Karpas-422 (cell line): Measurements from ENCODE around the gene SLC17A2. TPM values are rescaled to one million over a fixed set of nuclear protein-coding genes. Genes with fewer than 3 reads are reported as not detected.

Experiments used
- DNase-seq: peaks from one replicate; pipeline ENCODE4 v3.0.0-alpha.2; 2015
- H2AFZ ChIP-seq: fragments of 200-600 bp; sonication (generic); 2 replicates; pipeline ENCODE4 v1.6.1; 2014; ENCODE audit warnings: antibody characterized with exemption, low read length, mixed read lengths
- H3K27ac ChIP-seq: fragments of 200-600 bp; sonication (generic); 2 replicates; pipeline ENCODE4 v1.5.1; 2014; ENCODE audit warnings: mild to moderate bottlenecking, low read length, moderate library complexity
- H3K27me3 ChIP-seq: fragments of 200-600 bp; sonication (generic); 2 replicates; pipeline ENCODE4 v1.6.1; 2014; ENCODE audit warnings: low read length, mixed read lengths
- H3K36me3 ChIP-seq: fragments of 200-600 bp; sonication (generic); 2 replicates; pipeline ENCODE4 v1.6.1; 2014; ENCODE audit warnings: low read length, mixed read lengths; ENCODE audit not compliant: insufficient read depth
- H3K4me1 ChIP-seq: fragments of 200-600 bp; sonication (generic); 2 replicates; pipeline ENCODE4 v1.6.1; 2014; ENCODE audit warnings: mild to moderate bottlenecking, low read length, mixed read lengths
- H3K4me2 ChIP-seq: fragments of 200-600 bp; sonication (generic); 2 replicates; pipeline ENCODE4 v1.6.1; 2014; ENCODE audit warnings: low read length, low read depth, mild to moderate bottlenecking; ENCODE audit not compliant: poor library complexity, severe bottlenecking
- H3K4me3 ChIP-seq: fragments of 200-600 bp; sonication (generic); 2 replicates; pipeline ENCODE4 v1.5.1; 2014; ENCODE audit warnings: mild to moderate bottlenecking, antibody characterized with exemption, low read length, mixed read lengths
- H3K79me2 ChIP-seq: fragments of 200-600 bp; sonication (generic); 2 replicates; pipeline ENCODE4 v1.6.1; 2014; ENCODE audit warnings: mild to moderate bottlenecking, low read length, mixed read lengths
- H3K9ac ChIP-seq: fragments of 200-600 bp; sonication (generic); 2 replicates; pipeline ENCODE4 v1.6.0; 2014; ENCODE audit warnings: low read length
- H3K9me2 ChIP-seq: fragments of 200-600 bp; sonication (generic), shearing (Covaris generic); replicated peaks from 2 replicates; pipeline ENCODE4 v1.6.0; 2014; ENCODE audit warnings: mild to moderate bottlenecking, low read length, moderate library complexity; ENCODE audit not compliant: insufficient read depth
- H3K9me3 ChIP-seq: fragments of 300-700, 200-600 bp; sonication (generic); 2 replicates; pipeline ENCODE4 v1.6.1; 2014; ENCODE audit warnings: low read length, mixed read lengths
- H4K20me1 ChIP-seq: fragments of 200-600 bp; sonication (generic); 2 replicates; pipeline ENCODE4 v1.6.1; 2014; ENCODE audit warnings: mild to moderate bottlenecking, antibody characterized with exemption, low read length, low read depth; ENCODE audit not compliant: insufficient read depth
- total RNA-seq: library from RNA; depleted of rRNA; stranded (reverse); fragments of >200 nt; shearing (Covaris generic); gene quantifications from 2 replicates; pipeline ENCODE4 v1.2.3, GENCODE V29; 2014; ENCODE audit warnings: low replicate concordance; rRNA removed

The SLC17A2 gene
- total RNA-seq, 1 experiment from 2014 or later, result not detected

- H3K9me2 ChIP-seq, result no peaks in the 10 kb centered on the region
- no peaks in the 10 kb centered on the region; the same call in 1 of the 2 replicates for H3K27me3 ChIP-seq
- H3K4me1 ChIP-seq, result peaks cover 10% of the 10 kb centered on the region
- H4K20me1 ChIP-seq, result no peaks in the 10 kb centered on the region
- H3K79me2 ChIP-seq, result no peaks in the 10 kb centered on the region
- H3K9me3 ChIP-seq, result no peaks in the 10 kb centered on the region
- no peaks in the 10 kb centered on the region for H3K36me3 ChIP-seq
- H3K4me3 ChIP-seq, result no peak overlapping the region
- no peak overlapping the region for H3K27ac ChIP-seq
- no peak overlapping the region for H3K4me2 ChIP-seq
- no peak overlapping the region for H2AFZ ChIP-seq
- H3K9ac ChIP-seq, result no peak overlapping the region
- no peak for DNase-seq
These were observed 60.7 kb downstream of the SLC17A2 start for GRCh38 chr6:25869840-25870239.

GRCh38 chr6:25868436-25869183, 61.9 kb downstream of the SLC17A2 start:
- no peaks in the 10 kb centered on the region for H3K79me2 ChIP-seq

GRCh38 chr6:25866011-25866410, 64.5 kb downstream of the SLC17A2 start:
- no peaks in the 10 kb centered on the region for H3K9me2 ChIP-seq
- no peak overlapping the region for H2AFZ ChIP-seq
- peaks cover 10% of the 10 kb centered on the region for H3K4me1 ChIP-seq
- H3K9ac ChIP-seq, result no peak overlapping the region
- no peaks in the 10 kb centered on the region for H3K79me2 ChIP-seq
- H3K27me3 ChIP-seq, result no peaks in the 10 kb centered on the region; the same call in 1 of the 2 replicates
- no peaks in the 10 kb centered on the region for H3K9me3 ChIP-seq
- H3K4me2 ChIP-seq, result no peak overlapping the region
- H3K4me3 ChIP-seq, result no peak overlapping the region
- no peak for DNase-seq
- H3K27ac ChIP-seq, result no peak overlapping the region
- H4K20me1 ChIP-seq, result no peaks in the 10 kb centered on the region
- H3K36me3 ChIP-seq, result no peaks in the 10 kb centered on the region

More at GRCh38 chr6:25868436-25869183, 61.9 kb downstream of the SLC17A2 start:
- no peak for DNase-seq
- Histone ChIP-seq H2AFZ (no peak overlapping the region), H3K4me2 (no peak overlapping the region), H4K20me1 (no peaks in the 10 kb centered on the region), H3K36me3 (no peaks in the 10 kb centered on the region), H3K9me2 (no peaks in the 10 kb centered on the region), H3K9ac (no peak overlapping the region), H3K9me3 (no peaks in the 10 kb centered on the region), H3K4me3 (no peak overlapping the region), H3K4me1 (peaks cover 10% of the 10 kb centered on the region), H3K27me3 (no peaks in the 10 kb centered on the region; the same call in 1 of the 2 replicates), H3K27ac (no peak overlapping the region)

GRCh38 chr6:25863360-25863759, 67.1 kb downstream of the SLC17A2 start:
- Histone ChIP-seq H3K9me3 (no peaks in the 10 kb centered on the region), H2AFZ (no peak overlapping the region), H3K9ac (no peak overlapping the region), H3K27me3 (no peaks in the 10 kb centered on the region; the same call in 1 of the 2 replicates), H3K27ac (no peak overlapping the region), H4K20me1 (no peaks in the 10 kb centered on the region), H3K4me1 (peaks cover 10% of the 10 kb centered on the region), H3K79me2 (no peaks in the 10 kb centered on the region), H3K4me2 (no peak overlapping the region), H3K9me2 (no peaks in the 10 kb centered on the region), H3K36me3 (no peaks in the 10 kb centered on the region), H3K4me3 (no peak overlapping the region)
- no peak for DNase-seq

Other genes with a start within 250 kb of the SLC17A2 start
- not detected in 2 replicates for gene SLC17A4, start 175.9 kb downstream of the SLC17A2 start, total RNA-seq
- gene SLC17A1, start 98.6 kb downstream of the SLC17A2 start, total RNA-seq, result not detected in 2 replicates
- not detected in 2 replicates for gene SLC17A3, start 56.4 kb downstream of the SLC17A2 start, total RNA-seq
- 17.0 and 19.3 TPM in 2 replicates for gene TRIM38, start 32.1 kb upstream of the SLC17A2 start, total RNA-seq
- 0.04 and 0.19 TPM in 2 replicates for gene HFE, start 156.7 kb upstream of the SLC17A2 start, total RNA-seq